ENCODE measurements around the gene ZMYND8.
"Not testable (repeated sequence)": the region's sequence is repeated elsewhere in the genome, so short reads cannot be mapped to it uniquely, and the experiment has no call there.

Gene ZMYND8

GRCh38 chr20:47311967-47312681 is 44.4 kb downstream of the ZMYND8 start:
- no peak overlapping the region for H3K4me3 ChIP-seq (ENCODE audit: low read depth, low read length)
- no peak for TF ChIP-seq CTCF (IDR thresholded peaks at IDR 0.05; ENCODE audit: insufficient read depth, low read depth, low read length, missing control alignments)
- DNase-seq (ENCODE audit: low read depth): no peak

- DNase-seq (ENCODE audit: low read depth): no peak
These were observed 45.3 kb downstream of the ZMYND8 start for GRCh38 chr20:47311211-47311610.

GRCh38 chr20:47310729-47311128 is 45.8 kb downstream of the ZMYND8 start:
- TF ChIP-seq CTCF (IDR thresholded peaks at IDR 0.05; ENCODE audit: insufficient read depth, low read depth, low read length, missing control alignments): no peak
- DNase-seq (ENCODE audit: low read depth): no peak
- H3K4me3 ChIP-seq (ENCODE audit: low read depth, low read length): no peak overlapping the region

More at GRCh38 chr20:47311211-47311610, 45.3 kb downstream of the ZMYND8 start:
- TF ChIP-seq CTCF (IDR thresholded peaks at IDR 0.05; ENCODE audit: insufficient read depth, low read depth, low read length, missing control alignments): no peak
- H3K4me3 ChIP-seq (ENCODE audit: low read depth, low read length): no peak overlapping the region

- DNase-seq (ENCODE audit: low read depth): no peak
- no peak overlapping the region for H3K4me3 ChIP-seq (ENCODE audit: low read depth, low read length)
- TF ChIP-seq CTCF (IDR thresholded peaks at IDR 0.05; ENCODE audit: insufficient read depth, low read depth, low read length, missing control alignments): no peak
These were observed 46.6 kb downstream of the ZMYND8 start for GRCh38 chr20:47309806-47310426.

GRCh38 chr20:47309394-47309793 is 47.1 kb downstream of the ZMYND8 start:
- no peak for DNase-seq (ENCODE audit: low read depth)
- no peak overlapping the region for H3K4me3 ChIP-seq (ENCODE audit: low read depth, low read length)
- TF ChIP-seq CTCF (IDR thresholded peaks at IDR 0.05; ENCODE audit: insufficient read depth, low read depth, low read length, missing control alignments): no peak

- not testable (repeated sequence) for H3K4me3 ChIP-seq (ENCODE audit: low read depth, low read length); DNase-seq (ENCODE audit: low read depth)
These were observed 48.9 kb downstream of the ZMYND8 start for GRCh38 chr20:47307569-47307968.

- no peak for TF ChIP-seq CTCF (IDR thresholded peaks at IDR 0.05; ENCODE audit: insufficient read depth, low read depth, low read length, missing control alignments)
- H3K4me3 ChIP-seq (ENCODE audit: low read depth, low read length): no peak overlapping the region
- DNase-seq (ENCODE audit: low read depth): no peak
These were observed 49.6 kb downstream of the ZMYND8 start for GRCh38 chr20:47306755-47307370.
